HepG2 (cell line): ENCODE results near the gene RPEL1. TPM values are rescaled to one million over a fixed set of nuclear protein-coding genes. Genes with fewer than 3 reads are reported as not detected.

Experiments
- MIXL1 ChIP-seq: IDR thresholded peaks from 2 replicates; pipeline ENCODE4 v1.6.1; 2016
- SMC3 ChIP-seq: IDR thresholded peaks from 2 replicates; pipeline ENCODE4 v1.6.1; 2011; ENCODE audit warnings: low read length, improper control_type of control experiment
- ZNF549 ChIP-seq: sonication (generic); formaldehyde crosslinking; IDR thresholded peaks from 2 replicates; pipeline ENCODE4 v1.5.0; 2020; ENCODE audit warnings: missing genetic modification reagents
- polyA plus RNA-seq, 8 experiments: library from polyadenylated mRNA; depleted of rRNA in 3 of 8; stranded (reverse) in 7 of 8; unstranded in 1 of 8; fragments of >200 nt; fragmentation: Illumina TruSeq in 4 of 8; extraction: Trizol in 4 of 8; gene quantifications; 2 replicates each; pipeline versions ENCODE4 v1.2.1 to v1.2.3, GENCODE V29; 2011 to 2016; ENCODE audit warnings: low read depth in 4 of 8, missing spikeins in 1 of 8, mixed read lengths in 1 of 8; ENCODE audit not compliant: insufficient read depth in 1 of 8
- total RNA-seq, 5 experiments: library from RNA; depleted of rRNA; stranded (reverse); fragments of >200 nt; fragmentation: Illumina TruSeq; extraction: Trizol; gene quantifications; 2 replicates each; pipeline ENCODE4 v1.2.3, GENCODE V29; 2016; ENCODE audit warnings: low read depth in 1 of 5
- TF ChIP-seq, protein P1 (sequence below): sonication (generic); formaldehyde crosslinking; IDR thresholded peaks from 2 replicates; pipeline ENCODE4 v1.5.0; 2020; ENCODE audit warnings: mild to moderate bottlenecking, missing genetic modification reagents, borderline replicate concordance
- TF ChIP-seq, protein P2 (sequence below): sonication (generic); formaldehyde crosslinking; IDR thresholded peaks from 2 replicates; pipeline ENCODE4 v1.5.0; 2020; ENCODE audit warnings: mild to moderate bottlenecking, missing genetic modification reagents, moderate library complexity

RPEL1 gene
- total and polyA plus RNA-seq, 2 of the 13 experiments (the other 11 are each of a cell fraction or from before 2014, with no cell fraction given): 0.04 to 0.07 TPM

DNA sequence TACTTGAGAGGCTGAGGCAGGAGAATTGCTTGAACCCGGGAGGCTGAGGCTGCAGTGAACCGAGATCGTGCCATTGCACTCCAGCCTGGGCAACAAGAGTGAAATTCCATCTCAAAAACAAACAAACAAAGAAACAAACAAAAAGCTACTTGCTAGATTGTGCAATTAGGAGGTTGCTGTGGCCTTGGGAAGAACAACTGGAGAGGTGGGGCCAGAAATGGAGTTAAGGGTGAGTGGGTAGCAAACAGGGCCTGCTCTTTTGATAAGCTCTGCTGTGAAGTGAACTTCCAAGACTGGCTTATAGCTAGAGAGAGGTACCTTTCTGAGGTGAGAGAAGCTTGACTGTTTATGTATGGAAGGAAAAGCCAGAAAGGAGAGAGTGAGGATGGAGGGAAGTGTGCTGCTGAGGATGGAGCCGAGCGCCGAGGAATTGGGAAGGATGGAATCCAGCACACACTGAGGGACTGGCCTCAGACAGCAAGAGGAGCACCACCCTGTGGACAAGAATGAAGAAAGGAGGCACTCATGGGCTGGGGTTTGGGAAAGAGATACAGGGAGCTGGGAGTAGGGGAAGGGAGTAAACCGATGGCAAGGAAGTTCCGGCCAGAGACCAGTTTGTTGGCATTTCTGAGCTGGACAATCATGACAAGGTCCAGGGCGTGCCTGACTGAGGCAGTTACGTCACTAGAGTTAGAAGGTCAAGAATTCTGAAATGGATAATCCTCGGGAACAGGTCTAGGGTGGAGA is 7.0 kb upstream of the RPEL1 start (continued):
- TF ChIP-seq, protein P1, sequence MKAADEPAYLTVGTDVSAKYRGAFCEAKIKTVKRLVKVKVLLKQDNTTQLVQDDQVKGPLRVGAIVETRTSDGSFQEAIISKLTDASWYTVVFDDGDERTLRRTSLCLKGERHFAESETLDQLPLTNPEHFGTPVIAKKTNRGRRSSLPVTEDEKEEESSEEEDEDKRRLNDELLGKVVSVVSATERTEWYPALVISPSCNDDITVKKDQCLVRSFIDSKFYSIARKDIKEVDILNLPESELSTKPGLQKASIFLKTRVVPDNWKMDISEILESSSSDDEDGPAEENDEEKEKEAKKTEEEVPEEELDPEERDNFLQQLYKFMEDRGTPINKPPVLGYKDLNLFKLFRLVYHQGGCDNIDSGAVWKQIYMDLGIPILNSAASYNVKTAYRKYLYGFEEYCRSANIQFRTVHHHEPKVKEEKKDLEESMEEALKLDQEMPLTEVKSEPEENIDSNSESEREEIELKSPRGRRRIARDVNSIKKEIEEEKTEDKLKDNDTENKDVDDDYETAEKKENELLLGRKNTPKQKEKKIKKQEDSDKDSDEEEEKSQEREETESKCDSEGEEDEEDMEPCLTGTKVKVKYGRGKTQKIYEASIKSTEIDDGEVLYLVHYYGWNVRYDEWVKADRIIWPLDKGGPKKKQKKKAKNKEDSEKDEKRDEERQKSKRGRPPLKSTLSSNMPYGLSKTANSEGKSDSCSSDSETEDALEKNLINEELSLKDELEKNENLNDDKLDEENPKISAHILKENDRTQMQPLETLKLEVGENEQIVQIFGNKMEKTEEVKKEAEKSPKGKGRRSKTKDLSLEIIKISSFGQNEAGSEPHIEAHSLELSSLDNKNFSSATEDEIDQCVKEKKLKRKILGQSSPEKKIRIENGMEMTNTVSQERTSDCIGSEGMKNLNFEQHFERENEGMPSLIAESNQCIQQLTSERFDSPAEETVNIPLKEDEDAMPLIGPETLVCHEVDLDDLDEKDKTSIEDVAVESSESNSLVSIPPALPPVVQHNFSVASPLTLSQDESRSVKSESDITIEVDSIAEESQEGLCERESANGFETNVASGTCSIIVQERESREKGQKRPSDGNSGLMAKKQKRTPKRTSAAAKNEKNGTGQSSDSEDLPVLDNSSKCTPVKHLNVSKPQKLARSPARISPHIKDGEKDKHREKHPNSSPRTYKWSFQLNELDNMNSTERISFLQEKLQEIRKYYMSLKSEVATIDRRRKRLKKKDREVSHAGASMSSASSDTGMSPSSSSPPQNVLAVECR (CRISPR knock-in tag): peak; percentile 35; the same call in 1 of the 2 replicates
- TF ChIP-seq MIXL1 (CRISPR knock-in tag) (0 out of 2 replicates have a peak, but pooled peaks have one; percentile 17), ZNF549 (CRISPR knock-in tag) (no peak), SMC3 (peak; percentile 75)
- TF ChIP-seq, protein P2, sequence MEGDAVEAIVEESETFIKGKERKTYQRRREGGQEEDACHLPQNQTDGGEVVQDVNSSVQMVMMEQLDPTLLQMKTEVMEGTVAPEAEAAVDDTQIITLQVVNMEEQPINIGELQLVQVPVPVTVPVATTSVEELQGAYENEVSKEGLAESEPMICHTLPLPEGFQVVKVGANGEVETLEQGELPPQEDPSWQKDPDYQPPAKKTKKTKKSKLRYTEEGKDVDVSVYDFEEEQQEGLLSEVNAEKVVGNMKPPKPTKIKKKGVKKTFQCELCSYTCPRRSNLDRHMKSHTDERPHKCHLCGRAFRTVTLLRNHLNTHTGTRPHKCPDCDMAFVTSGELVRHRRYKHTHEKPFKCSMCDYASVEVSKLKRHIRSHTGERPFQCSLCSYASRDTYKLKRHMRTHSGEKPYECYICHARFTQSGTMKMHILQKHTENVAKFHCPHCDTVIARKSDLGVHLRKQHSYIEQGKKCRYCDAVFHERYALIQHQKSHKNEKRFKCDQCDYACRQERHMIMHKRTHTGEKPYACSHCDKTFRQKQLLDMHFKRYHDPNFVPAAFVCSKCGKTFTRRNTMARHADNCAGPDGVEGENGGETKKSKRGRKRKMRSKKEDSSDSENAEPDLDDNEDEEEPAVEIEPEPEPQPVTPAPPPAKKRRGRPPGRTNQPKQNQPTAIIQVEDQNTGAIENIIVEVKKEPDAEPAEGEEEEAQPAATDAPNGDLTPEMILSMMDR (CRISPR knock-in tag): peak; percentile 78
